HL-60/S4 (cell line): ENCODE results near the gene SHH.

Experiments
- in situ Hi-C: fragments of 300-500 bp; cut with MboI; formaldehyde crosslinking; loops from 2 replicates; pipeline ENCODE4 v1.14.3; 2022; ENCODE audit warnings: low sequenced_read_pairs

The SHH gene

GRCh38 chr7:155808549-155809331 lies 3.5 kb downstream of the SHH start:
- in situ Hi-C loops, result loop anchor here (25.0 kb wide), 2 partner anchors 1004 to 1454 kb away; no protein-coding TSS in a partner anchor

GRCh38 chr7:155807789-155808548 lies 4.3 kb downstream of the SHH start:
- in situ Hi-C loops, result loop anchor here (25.0 kb wide), 2 partner anchors 1004 to 1454 kb away; no protein-coding TSS in a partner anchor

GRCh38 chr7:155807065-155807671 lies 5.1 kb downstream of the SHH start:
- in situ Hi-C loops, result loop anchor here (25.0 kb wide), 2 partner anchors 1005 to 1455 kb away; no protein-coding TSS in a partner anchor

GRCh38 chr7:155806096-155806871 lies 6.0 kb downstream of the SHH start:
- in situ Hi-C loops, result loop anchor here (25.0 kb wide), 2 partner anchors 1006 to 1456 kb away; no protein-coding TSS in a partner anchor

GRCh38 chr7:155805826-155806095 lies 6.5 kb downstream of the SHH start:
- in situ Hi-C loops, result loop anchor here (25.0 kb wide), 2 partner anchors 1007 to 1457 kb away; no protein-coding TSS in a partner anchor

- in situ Hi-C loops, result loop anchor here (25.0 kb wide), 2 partner anchors 1007 to 1457 kb away; no protein-coding TSS in a partner anchor
Measured at GRCh38 chr7:155804897-155805825, 7.1 kb downstream of the SHH start.

- in situ Hi-C loops, result loop anchor here (25.0 kb wide), 2 partner anchors 1008 to 1458 kb away; no protein-coding TSS in a partner anchor
Measured at GRCh38 chr7:155804431-155804831, 7.8 kb downstream of the SHH start.

- in situ Hi-C loops, result loop anchor here (25.0 kb wide), 2 partner anchors 1009 to 1459 kb away; no protein-coding TSS in a partner anchor
Measured at GRCh38 chr7:155803418-155804376, 8.6 kb downstream of the SHH start.

- in situ Hi-C loops, result loop anchor here (25.0 kb wide), 2 partner anchors 1009 to 1459 kb away; no protein-coding TSS in a partner anchor
Measured at GRCh38 chr7:155802906-155803417, 9.3 kb downstream of the SHH start.

- in situ Hi-C loops, result loop anchor here (25.0 kb wide), 2 partner anchors 1010 to 1460 kb away; no protein-coding TSS in a partner anchor
Measured at GRCh38 chr7:155802291-155802690, 10.0 kb downstream of the SHH start.

- in situ Hi-C loops, result loop anchor here (25.0 kb wide), 2 partner anchors 1011 to 1461 kb away; no protein-coding TSS in a partner anchor
Measured at GRCh38 chr7:155800741-155801267, 11.5 kb downstream of the SHH start.

- in situ Hi-C loops, result loop anchor here (25.0 kb wide), 2 partner anchors 1012 to 1462 kb away; no protein-coding TSS in a partner anchor
Measured at GRCh38 chr7:155800301-155800700, 12.0 kb downstream of the SHH start.

- in situ Hi-C loops, result no loop called here
Measured at GRCh38 chr7:155799514-155799913, 12.7 kb downstream of the SHH start.

- in situ Hi-C loops, result no loop called here
Measured at GRCh38 chr7:155798673-155799439, 13.4 kb downstream of the SHH start.

- in situ Hi-C loops, result no loop called here
Measured at GRCh38 chr7:155797262-155798250, 14.7 kb downstream of the SHH start.
